ENCODE results near the gene STX3. TPM values are rescaled to one million over a fixed set of nuclear protein-coding genes. Genes with fewer than 3 reads are reported as not detected.

Gene STX3
- total and polyA plus RNA-seq, 2 of the 13 experiments (the other 11 are each of a cell fraction or from before 2014, with no cell fraction given), result 16.5 to 24.0 TPM

DNA sequence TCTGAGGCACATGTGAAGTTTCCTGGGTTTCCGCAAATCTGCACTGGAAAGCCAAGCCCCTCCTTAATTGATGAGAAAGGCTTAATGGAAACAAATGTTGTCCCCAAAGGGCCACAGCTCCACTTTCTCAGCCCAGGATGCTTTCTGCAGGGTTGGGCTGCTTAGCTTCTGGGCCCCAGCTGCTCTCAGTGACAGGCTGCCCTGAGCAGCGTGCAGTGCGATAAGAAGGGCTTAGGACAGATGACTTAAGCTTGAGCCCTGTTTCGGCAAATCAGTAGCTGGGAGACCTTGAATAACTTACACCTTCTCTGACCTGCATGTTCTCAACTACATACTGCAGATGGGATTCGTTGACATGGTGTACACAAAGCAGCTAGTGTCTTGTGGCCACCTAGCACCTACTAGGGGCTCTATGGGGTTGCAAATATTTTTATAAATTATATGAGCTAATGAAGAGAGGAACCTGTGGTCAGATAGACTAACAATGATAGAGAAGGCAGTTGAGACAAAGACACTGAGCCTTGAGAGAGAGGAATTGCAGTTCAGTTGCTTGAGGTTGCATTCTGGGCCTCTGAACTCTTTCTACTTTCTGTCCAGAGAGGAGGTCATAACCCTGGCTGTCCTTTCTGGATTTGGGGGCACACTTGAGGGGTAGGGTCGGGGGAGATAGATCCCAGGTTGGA is 11.5 kb downstream of the STX3 start:
- TF ChIP-seq ZNF230 (CRISPR knock-in tag; IDR thresholded peaks at IDR 0.05) (no peak), ZNF792 (CRISPR knock-in tag; IDR thresholded peaks at IDR 0.05) (no peak), KLF9 (CRISPR knock-in tag; IDR thresholded peaks at IDR 0.05; ENCODE audit: low read depth) (no peak), HNF4G (IDR thresholded peaks at IDR 0.05; ENCODE audit: borderline replicate concordance, low read depth, low read length) (no peak), HNF4G (CRISPR knock-in tag; IDR thresholded peaks at IDR 0.05; ENCODE audit: borderline replicate concordance, low read depth) (no peak), PRPF4 (IDR thresholded peaks at IDR 0.05; ENCODE audit: low read depth, low read length, poor library complexity, severe bottlenecking) (no peak), NFE2L1 (CRISPR knock-in tag; IDR thresholded peaks at IDR 0.05; ENCODE audit: borderline replicate concordance) (no peak), CHD4 (IDR thresholded peaks at IDR 0.05; ENCODE audit: borderline replicate concordance, low read length) (no peak), ZNF251 (CRISPR knock-in tag; IDR thresholded peaks at IDR 0.05) (no peak), TMF1 (CRISPR knock-in tag; IDR thresholded peaks at IDR 0.05; ENCODE audit: low read depth) (no peak)
- TF ChIP-seq, protein P1, sequence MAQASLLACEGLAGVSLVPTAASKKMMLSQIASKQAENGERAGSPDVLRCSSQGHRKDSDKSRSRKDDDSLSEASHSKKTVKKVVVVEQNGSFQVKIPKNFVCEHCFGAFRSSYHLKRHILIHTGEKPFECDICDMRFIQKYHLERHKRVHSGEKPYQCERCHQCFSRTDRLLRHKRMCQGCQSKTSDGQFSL (CRISPR knock-in tag; IDR thresholded peaks at IDR 0.05), result no peak
- TF ChIP-seq, protein P2, sequence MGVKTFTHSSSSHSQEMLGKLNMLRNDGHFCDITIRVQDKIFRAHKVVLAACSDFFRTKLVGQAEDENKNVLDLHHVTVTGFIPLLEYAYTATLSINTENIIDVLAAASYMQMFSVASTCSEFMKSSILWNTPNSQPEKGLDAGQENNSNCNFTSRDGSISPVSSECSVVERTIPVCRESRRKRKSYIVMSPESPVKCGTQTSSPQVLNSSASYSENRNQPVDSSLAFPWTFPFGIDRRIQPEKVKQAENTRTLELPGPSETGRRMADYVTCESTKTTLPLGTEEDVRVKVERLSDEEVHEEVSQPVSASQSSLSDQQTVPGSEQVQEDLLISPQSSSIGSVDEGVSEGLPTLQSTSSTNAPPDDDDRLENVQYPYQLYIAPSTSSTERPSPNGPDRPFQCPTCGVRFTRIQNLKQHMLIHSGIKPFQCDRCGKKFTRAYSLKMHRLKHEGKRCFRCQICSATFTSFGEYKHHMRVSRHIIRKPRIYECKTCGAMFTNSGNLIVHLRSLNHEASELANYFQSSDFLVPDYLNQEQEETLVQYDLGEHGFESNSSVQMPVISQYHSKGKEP (CRISPR knock-in tag; IDR thresholded peaks at IDR 0.05), result no peak
- no peak overlapping the region for H3K4me3 ChIP-seq (replicated peaks in 1 of 3; ENCODE audit: insufficient read depth in 1 of 3, low read depth in 2 of 3, low read length in 3 of 3)
- in situ Hi-C loops (cut with HindIII; ENCODE audit: extremely low pct_ligation_motif_present, low pct_unique_long_range_greater_than_20kb), result no loop called here
- ATAC-seq (no peak), FAIRE-seq (no peak), DNase-seq (ENCODE audit: low spot score) (no peak)
- H3K4me1 ChIP-seq (ENCODE audit: insufficient read depth, low read length), result no peaks in the 10 kb centered on the region
- no peaks in the 10 kb centered on the region for H4K20me1 ChIP-seq (ENCODE audit: insufficient read depth, low read length)
- H3K27me3 ChIP-seq (ENCODE audit: control insufficient read depth in 1 of 2, insufficient read depth in 2 of 2, low read length in 2 of 2), result no peaks in the 10 kb centered on the region
- BruUV-seq (replicated peaks), result no TSS peak
- H3K27ac ChIP-seq (ENCODE audit: extremely low read length, insufficient read depth, low read length), result no peak overlapping the region
- peaks cover 4% of the 10 kb centered on the region for H3K79me2 ChIP-seq (ENCODE audit: insufficient read depth, low read length)
- ChIA-PET CTCF (ENCODE audit: low intra/inter-chr PET ratio, low total read pairs) (no interaction called here), POLR2A (interaction anchor here (1.6 kb wide), 1 partner anchor 11 kb away, joined by 7 read pairs; no protein-coding TSS in a partner anchor)
- intact Hi-C loops (cut with micrococcal nuclease; ENCODE audit: unreplicated experiment), result loop anchor here (1.0 kb wide), 1 partner anchor 16 kb away; no protein-coding TSS in a partner anchor
- no peak overlapping the region for H3K4me2 ChIP-seq (ENCODE audit: low read depth, low read length)
- no peak overlapping the region for H3K9ac ChIP-seq (ENCODE audit: insufficient read depth, low read depth, low read length)
- H2AFZ ChIP-seq (ENCODE audit: low read length), result no peak overlapping the region
- peaks cover 0 to 4% of the 10 kb centered on the region in 2 experiments; a peak in 2 of 5 replicates for H3K36me3 ChIP-seq (replicated peaks in 1 of 2; ENCODE audit: control insufficient read depth in 1 of 2, insufficient read depth in 2 of 2, low read length in 2 of 2)
- 89% methylated on average over 5 of the region's 6 CpGs for WGBS (ENCODE audit: low lambda C conversion rate)
- H3K9me3 ChIP-seq (ENCODE audit: low read length), result no peaks in the 10 kb centered on the region
